ENCODE results near the gene MYL3. TPM values are rescaled to one million over a fixed set of nuclear protein-coding genes. Genes with fewer than 3 reads are reported as not detected.
A peak's percentile ranks its signal among the peaks of the same experiment; 100 is the strongest.

MYL3 gene
- total RNA-seq, 1 donor from 2014 or later: 5.4 TPM

DNA sequence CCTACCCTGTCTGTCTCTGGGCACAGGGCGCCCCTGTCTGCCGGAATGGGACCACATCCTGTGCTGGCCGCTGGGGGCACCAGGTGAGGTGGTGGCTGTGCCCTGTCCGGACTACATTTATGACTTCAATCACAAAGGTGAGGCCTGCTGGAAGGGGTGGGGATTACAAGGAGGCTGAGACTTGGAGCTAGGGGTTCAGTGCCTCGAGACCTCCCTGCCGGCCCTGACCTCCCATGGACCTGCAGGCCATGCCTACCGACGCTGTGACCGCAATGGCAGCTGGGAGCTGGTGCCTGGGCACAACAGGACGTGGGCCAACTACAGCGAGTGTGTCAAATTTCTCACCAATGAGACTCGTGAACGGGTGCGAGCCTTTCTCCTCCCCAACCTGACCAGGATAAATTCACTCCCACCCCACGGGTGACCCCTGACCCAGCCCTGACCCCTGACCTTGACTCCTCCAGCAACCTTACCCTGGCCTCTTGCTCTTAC is 34.6 kb upstream of the MYL3 start:
- H3K36me3 Mint-ChIP-seq: peaks cover 3% of the 10 kb centered on the region
- no peak overlapping the region for H3K4me3 Mint-ChIP-seq
- H3K27ac Mint-ChIP-seq: no peak overlapping the region
- DNase-seq (ENCODE audit: extremely low spot score, unreplicated experiment): no peak
- H3K9me3 Mint-ChIP-seq: no peaks in the 10 kb centered on the region
- H3K27me3 Mint-ChIP-seq: peaks cover 7% of the 10 kb centered on the region
- TF ChIP-seq, protein P1, sequence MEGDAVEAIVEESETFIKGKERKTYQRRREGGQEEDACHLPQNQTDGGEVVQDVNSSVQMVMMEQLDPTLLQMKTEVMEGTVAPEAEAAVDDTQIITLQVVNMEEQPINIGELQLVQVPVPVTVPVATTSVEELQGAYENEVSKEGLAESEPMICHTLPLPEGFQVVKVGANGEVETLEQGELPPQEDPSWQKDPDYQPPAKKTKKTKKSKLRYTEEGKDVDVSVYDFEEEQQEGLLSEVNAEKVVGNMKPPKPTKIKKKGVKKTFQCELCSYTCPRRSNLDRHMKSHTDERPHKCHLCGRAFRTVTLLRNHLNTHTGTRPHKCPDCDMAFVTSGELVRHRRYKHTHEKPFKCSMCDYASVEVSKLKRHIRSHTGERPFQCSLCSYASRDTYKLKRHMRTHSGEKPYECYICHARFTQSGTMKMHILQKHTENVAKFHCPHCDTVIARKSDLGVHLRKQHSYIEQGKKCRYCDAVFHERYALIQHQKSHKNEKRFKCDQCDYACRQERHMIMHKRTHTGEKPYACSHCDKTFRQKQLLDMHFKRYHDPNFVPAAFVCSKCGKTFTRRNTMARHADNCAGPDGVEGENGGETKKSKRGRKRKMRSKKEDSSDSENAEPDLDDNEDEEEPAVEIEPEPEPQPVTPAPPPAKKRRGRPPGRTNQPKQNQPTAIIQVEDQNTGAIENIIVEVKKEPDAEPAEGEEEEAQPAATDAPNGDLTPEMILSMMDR (conservative IDR thresholded peaks at IDR 0.05): no peak
- H3K4me1 Mint-ChIP-seq (ENCODE audit: unreplicated experiment): peaks cover 15% of the 10 kb centered on the region

DNA sequence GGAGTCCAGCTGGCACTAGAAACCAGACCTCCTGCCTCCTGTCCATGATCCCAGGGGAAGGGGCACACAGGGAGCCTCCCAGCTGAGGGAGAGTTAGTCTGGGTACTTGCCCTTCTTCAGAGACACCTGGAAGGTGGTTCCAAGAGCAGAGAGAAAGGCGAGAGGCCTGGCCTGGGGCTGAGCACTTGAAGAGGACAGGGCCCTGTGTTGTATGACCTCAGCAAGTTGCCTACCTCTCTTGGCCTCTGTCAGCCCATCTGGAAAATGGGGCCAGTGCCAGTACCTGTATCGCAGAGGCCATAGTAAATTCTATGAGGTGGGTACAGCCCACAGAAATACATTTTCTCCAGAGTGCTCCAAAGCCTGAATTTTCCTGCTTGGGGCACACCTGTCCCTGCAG is 33.8 kb upstream of the MYL3 start:
- H3K27ac Mint-ChIP-seq: no peak overlapping the region
- H3K4me1 Mint-ChIP-seq (ENCODE audit: unreplicated experiment): peaks cover 19% of the 10 kb centered on the region
- TF ChIP-seq, protein P1 (conservative IDR thresholded peaks at IDR 0.05): no peak
- peaks cover 3% of the 10 kb centered on the region for H3K36me3 Mint-ChIP-seq
- H3K9me3 Mint-ChIP-seq: no peaks in the 10 kb centered on the region
- DNase-seq (ENCODE audit: extremely low spot score, unreplicated experiment): no peak
- H3K27me3 Mint-ChIP-seq: peaks cover 7% of the 10 kb centered on the region
- no peak overlapping the region for H3K4me3 Mint-ChIP-seq

DNA sequence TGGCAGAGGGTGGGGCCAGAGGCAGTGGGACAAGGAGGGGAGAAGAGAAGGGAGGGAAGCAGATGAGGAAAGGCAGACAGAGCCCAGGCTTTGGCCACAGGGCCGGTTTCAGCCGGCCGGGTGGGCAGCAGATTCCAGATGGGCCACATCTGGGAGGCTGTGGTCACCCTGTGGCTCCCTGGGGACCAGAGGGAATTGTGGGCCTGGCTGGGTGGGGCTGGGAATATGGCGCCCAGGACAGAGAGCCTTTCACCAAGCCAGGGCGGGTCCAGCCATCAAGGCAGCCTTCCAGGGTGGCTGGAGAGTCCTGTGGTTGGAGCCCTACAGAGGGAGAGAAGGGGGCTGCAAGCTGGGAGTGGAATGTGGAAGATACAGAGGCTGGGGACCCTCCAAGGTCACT is 33.1 kb upstream of the MYL3 start:
- H3K27ac Mint-ChIP-seq: peak overlapping the region; percentile 42
- H3K36me3 Mint-ChIP-seq: peaks cover 3% of the 10 kb centered on the region
- no peak overlapping the region for H3K4me3 Mint-ChIP-seq
- H3K4me1 Mint-ChIP-seq (ENCODE audit: unreplicated experiment): peaks cover 25% of the 10 kb centered on the region
- H3K9me3 Mint-ChIP-seq: no peaks in the 10 kb centered on the region
- TF ChIP-seq, protein P1 (conservative IDR thresholded peaks at IDR 0.05): no peak
- peaks cover 12% of the 10 kb centered on the region for H3K27me3 Mint-ChIP-seq
- no peak for DNase-seq (ENCODE audit: extremely low spot score, unreplicated experiment)

DNA sequence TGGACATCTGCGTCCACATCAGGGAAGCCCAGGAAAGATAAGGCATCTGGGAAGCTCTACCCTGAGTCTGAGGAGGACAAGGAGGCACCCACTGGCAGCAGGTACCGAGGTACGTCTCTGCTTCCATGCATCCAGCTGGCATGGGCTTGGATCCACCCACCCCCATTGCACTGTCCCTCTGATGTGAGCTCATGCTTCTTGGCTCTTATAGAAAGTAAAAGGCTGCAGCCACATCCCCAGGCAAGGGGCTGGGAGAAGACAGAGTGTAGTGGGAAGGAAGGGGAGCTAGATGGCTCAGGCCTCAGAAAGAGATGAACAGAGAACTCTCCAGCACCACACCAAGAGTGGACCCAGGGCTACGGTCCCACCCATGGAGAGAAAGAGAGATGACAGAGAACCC is 32.5 kb upstream of the MYL3 start:
- no peak for DNase-seq (ENCODE audit: extremely low spot score, unreplicated experiment)
- H3K27me3 Mint-ChIP-seq: peaks cover 13% of the 10 kb centered on the region
- H3K4me3 Mint-ChIP-seq: no peak overlapping the region
- H3K36me3 Mint-ChIP-seq: peaks cover 3% of the 10 kb centered on the region
- TF ChIP-seq, protein P1 (conservative IDR thresholded peaks at IDR 0.05): no peak
- peak overlapping the region; percentile 42 for H3K27ac Mint-ChIP-seq
- H3K4me1 Mint-ChIP-seq (ENCODE audit: unreplicated experiment): peaks cover 26% of the 10 kb centered on the region
- no peaks in the 10 kb centered on the region for H3K9me3 Mint-ChIP-seq

DNA sequence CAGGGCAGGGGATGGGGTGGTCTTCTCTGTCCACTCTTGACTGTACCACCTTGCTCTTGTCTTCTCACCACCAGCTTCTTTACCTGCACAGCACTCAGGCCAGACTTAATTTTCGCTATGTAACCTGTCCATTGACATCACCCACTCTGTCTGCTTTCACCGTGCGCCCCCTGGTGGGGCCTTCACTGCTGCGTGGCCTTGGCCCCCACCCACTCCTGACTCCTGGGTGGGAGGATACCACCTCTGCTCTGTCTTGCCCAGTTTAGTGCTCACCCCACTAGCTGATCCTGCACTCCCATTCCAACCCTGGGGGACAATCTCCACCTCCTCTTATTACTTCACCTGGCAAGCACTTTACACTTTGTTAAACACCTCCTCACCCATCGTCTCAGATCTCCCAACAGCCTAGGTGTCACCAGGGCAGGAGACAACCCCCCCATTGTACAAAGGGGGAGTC is 32.0 kb upstream of the MYL3 start:
- H3K4me3 Mint-ChIP-seq: peak overlapping the region; percentile 23
- no peak overlapping the region for H3K27ac Mint-ChIP-seq
- H3K4me1 Mint-ChIP-seq (ENCODE audit: unreplicated experiment): peaks cover 26% of the 10 kb centered on the region
- DNase-seq (ENCODE audit: extremely low spot score, unreplicated experiment): no peak
- no peaks in the 10 kb centered on the region for H3K9me3 Mint-ChIP-seq
- TF ChIP-seq, protein P1 (conservative IDR thresholded peaks at IDR 0.05): peak; percentile 88
- H3K36me3 Mint-ChIP-seq: peaks cover 3% of the 10 kb centered on the region
- H3K27me3 Mint-ChIP-seq: peaks cover 13% of the 10 kb centered on the region

GRCh38 chr3:46894256-46894655 is 31.0 kb upstream of the MYL3 start:
- Mint-ChIP-seq H3K27me3 (peaks cover 13% of the 10 kb centered on the region), H3K27ac (no peak overlapping the region), H3K9me3 (no peaks in the 10 kb centered on the region), H3K36me3 (peaks cover 3% of the 10 kb centered on the region), H3K4me1 (ENCODE audit: unreplicated experiment) (peaks cover 29% of the 10 kb centered on the region), H3K4me3 (no peak overlapping the region)
- DNase-seq (ENCODE audit: extremely low spot score, unreplicated experiment): no peak
- TF ChIP-seq, protein P1 (conservative IDR thresholded peaks at IDR 0.05): no peak

All from type B pancreatic cell (in vitro differentiated cells).